Uterus (tissue), 4 donors: ENCODE data around the gene WDR5. TPM values are rescaled to one million over a fixed set of nuclear protein-coding genes. Genes with fewer than 3 reads are reported as not detected.
A peak's percentile ranks its signal among the peaks of the same experiment; 100 is the strongest.

Experiments
- DNase-seq, 2 donors: peaks; one replicate each; pipeline ENCODE4 v3.0.0-alpha.2; 2019 to 2020
- H3K27ac ChIP-seq, 2 donors: fragments of 200-600 bp; sonication (generic); 1 replicate in 1 of 2; 2 replicates in 1 of 2; pipeline ENCODE4 v1.5.1; 2016 to 2018
- H3K27me3 ChIP-seq, 2 donors: fragments of 200-600 bp; sonication (generic); one replicate each; pipeline ENCODE4 v1.5.1; 2018 to 2019; ENCODE audit warnings: control low read depth in 1 of 2
- H3K36me3 ChIP-seq, 2 donors: fragments of 200-600 bp; sonication (generic); one replicate each; pipeline ENCODE4 v1.5.1; 2019; ENCODE audit warnings: control low read depth in 1 of 2
- H3K4me1 ChIP-seq, 2 donors: fragments of 200-600 bp; sonication (generic); one replicate each; pipeline ENCODE4 v1.5.1; 2018 to 2019; ENCODE audit warnings: control low read depth in 1 of 2
- H3K4me3 ChIP-seq, 2 donors: fragments of 200-600 bp; sonication (generic); 1 replicate in 1 of 2; 2 replicates in 1 of 2; pipeline ENCODE4 v1.5.1; 2018 to 2019; ENCODE audit warnings: mild to moderate bottlenecking in 1 of 2
- H3K9me3 ChIP-seq, 2 donors: fragments of 200-600 bp; sonication (generic); one replicate each; pipeline ENCODE4 v1.5.1; 2019; ENCODE audit warnings: control low read depth in 1 of 2
- POLR2A ChIP-seq, 2 donors: fragments of 450-650 bp; IDR thresholded peaks; one replicate each; pipeline ENCODE4 v1.6.1; 2016; ENCODE audit warnings: antibody characterized with exemption in 2 of 2, mild to moderate bottlenecking in 1 of 2, moderate library complexity in 1 of 2
- intact Hi-C: fragments of 100-400 bp; cut with DNase I; formaldehyde crosslinking; loops from one replicate; pipeline ENCODE4 v1.15.1; 2023; ENCODE audit warnings: low total_unique reads
- total RNA-seq, 4 donors: library from RNA; depleted of rRNA in 3 of 4; stranded (reverse); fragments of >200 nt in 3 of 4; gene quantifications; one replicate each; pipeline versions ENCODE4 v1.1.0 to v1.2.4, GENCODE V29; 2014 to 2023
- TF ChIP-seq, protein P1 (sequence below), 4 experiments: fragments of 200-600 bp in 2 of 4; fragments of 450-650 bp in 2 of 4; sonication (generic) in 2 of 4; IDR thresholded peaks; one replicate each; pipeline ENCODE4 v1.5.1; 2016 to 2019; ENCODE audit warnings: antibody characterized with exemption in 4 of 4, mild to moderate bottlenecking in 2 of 4, moderate library complexity in 1 of 4
- donor health status: DM: yes; HTN: yes; CAD: no.

WDR5 gene
- total RNA-seq, 4 donors from 2014 or later: 2.9 to 30.5 (median 14.2) TPM

DNA sequence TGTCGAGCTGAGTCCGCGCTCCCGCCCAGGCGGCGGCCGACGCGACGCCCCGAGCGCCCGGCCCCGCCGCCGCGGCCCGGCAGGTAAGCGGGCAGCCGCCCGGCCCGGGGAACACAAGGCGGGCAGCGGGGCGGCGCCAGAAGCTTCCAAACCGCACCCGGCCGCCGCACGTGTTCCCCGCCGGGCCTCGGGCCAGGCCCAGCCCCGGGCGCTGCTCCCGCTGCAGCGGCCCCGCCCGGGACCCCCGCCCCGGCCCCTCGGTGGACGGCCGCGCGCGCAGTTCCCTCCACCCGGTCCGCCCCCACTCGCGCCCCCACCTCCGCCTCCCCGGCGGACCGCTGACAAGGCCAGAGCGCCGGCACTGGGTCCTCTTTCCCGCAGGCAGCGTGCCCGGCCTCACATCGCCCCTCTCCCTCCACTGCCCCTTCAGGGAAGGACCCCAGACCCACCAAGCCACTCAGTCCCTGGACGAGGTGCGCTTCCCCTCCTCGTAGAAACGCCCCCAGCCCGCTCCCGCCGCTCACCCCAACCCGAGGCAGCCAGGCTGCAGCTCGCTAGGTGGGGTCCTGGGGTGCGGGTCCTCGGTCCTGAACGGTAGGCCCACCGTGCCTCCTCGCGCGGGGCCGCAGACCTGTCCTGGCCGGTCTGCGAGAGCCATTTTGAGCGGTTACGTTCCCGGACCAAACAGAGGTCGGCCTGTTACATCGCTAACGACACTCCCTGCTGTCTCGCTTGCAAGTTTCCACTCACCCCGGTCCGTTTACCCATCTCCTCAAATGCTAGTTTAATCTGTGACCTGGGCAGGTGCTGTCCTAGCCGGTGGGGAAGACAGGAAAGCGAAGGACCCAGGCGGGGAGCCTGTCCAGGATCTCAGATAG lies 475 bp downstream of the WDR5 start:
- H3K4me3 ChIP-seq: peak overlapping the region; percentile 79 to 91
- no peaks in the 10 kb centered on the region for H3K36me3 ChIP-seq
- no peaks in the 10 kb centered on the region for H3K27me3 ChIP-seq
- no peaks in the 10 kb centered on the region for H3K9me3 ChIP-seq
- DNase-seq: peak; percentile 26 to 40
- peaks cover 0 to 8% of the 10 kb centered on the region in 2 donors for H3K4me1 ChIP-seq
- intact Hi-C loops: no loop called here
- peak overlapping the region; percentile 56 to 87 for H3K27ac ChIP-seq
- TF ChIP-seq, protein P1, sequence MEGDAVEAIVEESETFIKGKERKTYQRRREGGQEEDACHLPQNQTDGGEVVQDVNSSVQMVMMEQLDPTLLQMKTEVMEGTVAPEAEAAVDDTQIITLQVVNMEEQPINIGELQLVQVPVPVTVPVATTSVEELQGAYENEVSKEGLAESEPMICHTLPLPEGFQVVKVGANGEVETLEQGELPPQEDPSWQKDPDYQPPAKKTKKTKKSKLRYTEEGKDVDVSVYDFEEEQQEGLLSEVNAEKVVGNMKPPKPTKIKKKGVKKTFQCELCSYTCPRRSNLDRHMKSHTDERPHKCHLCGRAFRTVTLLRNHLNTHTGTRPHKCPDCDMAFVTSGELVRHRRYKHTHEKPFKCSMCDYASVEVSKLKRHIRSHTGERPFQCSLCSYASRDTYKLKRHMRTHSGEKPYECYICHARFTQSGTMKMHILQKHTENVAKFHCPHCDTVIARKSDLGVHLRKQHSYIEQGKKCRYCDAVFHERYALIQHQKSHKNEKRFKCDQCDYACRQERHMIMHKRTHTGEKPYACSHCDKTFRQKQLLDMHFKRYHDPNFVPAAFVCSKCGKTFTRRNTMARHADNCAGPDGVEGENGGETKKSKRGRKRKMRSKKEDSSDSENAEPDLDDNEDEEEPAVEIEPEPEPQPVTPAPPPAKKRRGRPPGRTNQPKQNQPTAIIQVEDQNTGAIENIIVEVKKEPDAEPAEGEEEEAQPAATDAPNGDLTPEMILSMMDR (IDR thresholded peaks at IDR 0.05): no peak
- no peak for TF ChIP-seq POLR2A (IDR thresholded peaks at IDR 0.05)

DNA sequence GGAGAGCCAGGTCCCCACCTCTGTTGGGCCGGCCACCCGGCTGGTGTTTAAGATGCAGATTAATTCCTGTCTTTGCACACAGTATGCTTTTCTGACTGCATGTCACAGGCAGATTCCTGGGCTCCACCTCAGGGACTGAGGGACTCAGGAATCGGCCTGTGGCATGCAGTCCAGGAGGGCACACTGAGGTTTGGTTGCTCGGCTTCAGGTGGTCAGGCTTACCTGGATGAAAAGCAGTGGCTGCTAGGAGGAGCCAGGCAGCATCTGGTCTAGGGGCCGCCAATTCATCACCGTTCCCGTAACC lies 1.1 kb downstream of the WDR5 start:
- peak overlapping the region; percentile 79 to 91 for H3K4me3 ChIP-seq
- intact Hi-C loops: no loop called here
- DNase-seq: no peak
- TF ChIP-seq, protein P1 (IDR thresholded peaks at IDR 0.05): no peak
- TF ChIP-seq POLR2A (IDR thresholded peaks at IDR 0.05): no peak
- no peaks in the 10 kb centered on the region for H3K36me3 ChIP-seq
- no peaks in the 10 kb centered on the region for H3K9me3 ChIP-seq
- H3K27me3 ChIP-seq: no peaks in the 10 kb centered on the region
- H3K27ac ChIP-seq: no peak overlapping the region
- H3K4me1 ChIP-seq: peaks cover 0 to 8% of the 10 kb centered on the region in 2 donors

DNA sequence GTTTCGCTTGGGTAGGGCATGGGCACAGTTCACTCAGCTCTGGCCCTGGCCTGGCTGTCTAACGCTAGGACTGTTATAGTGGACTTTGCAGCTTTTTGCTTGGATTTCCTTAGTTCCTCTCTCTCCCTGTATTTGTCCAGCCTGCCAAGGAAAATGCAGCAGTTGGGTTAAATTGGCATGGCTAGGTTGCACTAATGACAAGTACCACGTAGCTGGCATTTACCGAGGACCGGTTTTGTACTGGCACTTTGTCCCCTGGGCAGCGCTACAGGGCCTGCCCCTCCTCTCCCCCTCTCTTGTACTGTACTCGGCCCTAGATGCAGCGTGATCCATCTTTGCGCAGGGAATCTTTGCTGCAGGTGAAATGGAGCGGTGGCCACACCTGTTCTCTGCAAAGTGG lies 2.4 kb downstream of the WDR5 start:
- Histone ChIP-seq H3K9me3 (no peaks in the 10 kb centered on the region), H3K27ac (no peak overlapping the region), H3K27me3 (no peaks in the 10 kb centered on the region), H3K4me3 (no peak overlapping the region), H3K4me1 (peaks cover 0 to 8% of the 10 kb centered on the region in 2 donors), H3K36me3 (no peaks in the 10 kb centered on the region)
- intact Hi-C loops: no loop called here
- TF ChIP-seq, protein P1 (IDR thresholded peaks at IDR 0.05): no peak
- no peak for TF ChIP-seq POLR2A (IDR thresholded peaks at IDR 0.05)
- DNase-seq: no peak

DNA sequence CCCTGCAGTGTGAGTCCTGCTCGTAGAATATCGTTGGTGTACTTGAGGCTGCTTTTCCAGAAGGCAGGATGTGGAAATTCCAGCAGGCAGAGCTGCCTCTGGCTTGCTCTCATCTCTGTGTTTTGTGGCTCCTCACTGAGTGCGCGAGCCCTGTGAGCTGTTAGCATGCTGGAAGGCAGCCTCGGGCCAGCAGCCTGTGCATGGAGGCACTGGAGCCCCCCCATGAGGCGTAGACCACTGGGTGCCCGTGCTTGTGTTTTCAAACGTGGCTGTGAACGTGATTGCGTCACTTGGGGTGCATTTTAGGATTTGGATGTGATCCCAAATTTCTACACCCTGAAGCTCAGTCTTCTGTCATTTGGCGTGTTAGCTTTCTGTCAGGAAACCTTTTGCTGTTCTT lies 3.2 kb downstream of the WDR5 start:
- H3K4me3 ChIP-seq: no peak overlapping the region
- intact Hi-C loops: no loop called here
- H3K36me3 ChIP-seq: no peaks in the 10 kb centered on the region
- TF ChIP-seq POLR2A (IDR thresholded peaks at IDR 0.05): no peak
- TF ChIP-seq, protein P1 (IDR thresholded peaks at IDR 0.05): no peak
- peaks cover 0 to 8% of the 10 kb centered on the region in 2 donors for H3K4me1 ChIP-seq
- H3K9me3 ChIP-seq: no peaks in the 10 kb centered on the region
- H3K27me3 ChIP-seq: no peaks in the 10 kb centered on the region
- no peak overlapping the region for H3K27ac ChIP-seq
- DNase-seq: no peak

DNA sequence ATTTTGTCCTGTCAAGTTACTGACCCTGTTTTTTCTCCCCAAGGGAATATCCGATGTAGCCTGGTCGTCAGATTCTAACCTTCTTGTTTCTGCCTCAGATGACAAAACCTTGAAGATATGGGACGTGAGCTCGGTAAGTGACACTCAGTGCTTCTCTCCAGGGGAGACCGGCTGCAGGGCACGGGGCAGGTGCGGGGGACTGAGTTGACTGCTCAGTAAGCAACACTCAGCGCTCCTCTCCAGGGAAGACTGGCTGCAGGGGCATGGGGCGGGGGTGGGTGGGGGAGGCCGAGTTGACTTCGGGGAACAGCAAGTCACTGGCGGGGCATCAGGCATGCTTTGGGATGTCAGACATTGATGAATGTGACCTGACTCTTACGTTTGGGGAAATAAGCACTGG lies 6.0 kb downstream of the WDR5 start:
- Histone ChIP-seq H3K36me3 (no peaks in the 10 kb centered on the region), H3K9me3 (no peaks in the 10 kb centered on the region), H3K27ac (no peak overlapping the region), H3K27me3 (no peaks in the 10 kb centered on the region), H3K4me3 (no peak overlapping the region), H3K4me1 (peaks cover 0 to 3% of the 10 kb centered on the region in 2 donors)
- DNase-seq: no peak
- intact Hi-C loops: no loop called here
- TF ChIP-seq, protein P1 (IDR thresholded peaks at IDR 0.05): no peak
- TF ChIP-seq POLR2A (IDR thresholded peaks at IDR 0.05): no peak
